HPDE6-E6E7 (cell line): ENCODE measurements around the gene CEACAM4.
"Not testable (repeated sequence)": the region's sequence is repeated elsewhere in the genome, so short reads cannot be mapped to it uniquely, and the experiment has no call there.

Source experiments
- DNase-seq: peaks from one replicate; pipeline ENCODE4 v3.0.0; 2011; ENCODE audit warnings: missing footprints; ENCODE audit errors: extremely low spot score

Gene CEACAM4

DNA sequence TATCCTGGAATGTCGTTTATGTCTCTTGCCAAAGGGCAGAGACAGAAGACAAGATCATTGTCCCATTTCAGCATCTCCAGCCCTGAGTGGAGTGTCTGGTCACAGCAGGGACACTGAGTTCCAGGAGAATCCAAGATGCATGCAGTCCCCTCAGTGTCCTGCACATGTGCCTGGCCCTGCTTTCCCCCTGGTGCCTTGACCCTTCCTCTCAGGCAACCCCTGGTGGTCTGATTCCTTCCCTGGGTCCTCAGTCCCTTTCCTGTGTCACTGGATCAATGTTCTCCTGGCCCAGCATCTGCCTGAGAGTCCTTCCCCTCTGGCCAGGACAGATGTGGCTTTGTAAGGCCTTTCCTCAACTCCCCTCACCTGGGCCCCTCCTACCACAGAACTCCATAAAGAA lies 41.9 kb downstream of the CEACAM4 start:
- no peak for DNase-seq

DNA sequence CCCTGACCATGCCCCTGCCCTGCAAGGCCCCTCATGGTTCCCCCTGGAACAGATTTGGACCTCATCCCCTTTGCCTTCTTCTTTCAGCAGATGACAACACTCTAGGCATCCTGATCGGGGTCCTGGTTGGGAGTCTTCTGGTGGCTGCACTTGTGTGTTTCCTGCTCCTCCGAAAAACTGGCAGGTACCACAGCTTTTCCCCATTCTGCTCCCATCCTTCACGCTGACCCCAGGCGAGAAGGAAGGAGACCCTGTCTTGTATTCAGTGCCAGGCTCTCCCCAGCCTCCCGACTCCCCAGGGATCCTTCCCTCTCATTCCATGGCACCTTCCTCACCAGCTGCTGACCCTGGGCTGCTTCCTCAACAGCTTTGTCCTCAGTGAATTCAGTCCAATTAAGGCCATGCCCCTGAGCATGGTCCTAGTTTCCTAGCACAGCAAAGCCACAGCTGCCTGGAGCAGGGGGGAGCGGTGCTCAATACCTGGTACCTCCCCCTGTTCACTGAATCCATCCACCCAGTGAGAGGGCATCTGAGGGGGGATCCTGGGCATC lies 42.5 kb downstream of the CEACAM4 start:
- DNase-seq, result no peak

- not testable (repeated sequence) for DNase-seq
Measured at GRCh38 chr19:41582577-41583182, 44.2 kb downstream of the CEACAM4 start.

- not testable (repeated sequence) for DNase-seq
Measured at GRCh38 chr19:41581068-41581467, 45.8 kb downstream of the CEACAM4 start.

DNA sequence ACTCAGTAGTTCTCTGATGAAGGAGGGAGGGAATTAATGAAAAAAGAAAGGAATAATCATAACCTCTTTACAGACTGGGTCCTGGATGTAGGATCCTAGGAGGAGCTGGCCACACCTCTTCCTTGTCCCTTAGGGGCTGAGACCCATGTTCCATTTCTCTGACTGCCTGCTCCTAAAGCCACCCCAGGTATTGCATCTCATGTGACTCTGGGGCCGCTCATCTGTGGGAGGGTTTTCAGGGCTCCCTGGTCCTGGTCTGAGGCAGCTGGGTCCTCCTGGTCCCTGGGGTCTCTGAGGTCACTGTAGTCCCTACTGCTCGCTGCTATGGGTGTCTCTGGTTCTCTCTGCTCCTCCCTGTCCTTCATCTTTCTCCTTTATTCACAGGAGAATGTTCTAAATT lies 48.0 kb downstream of the CEACAM4 start:
- DNase-seq, result no peak

- no peak for DNase-seq
Measured at GRCh38 chr19:41577833-41578232, 49.0 kb downstream of the CEACAM4 start.

DNA sequence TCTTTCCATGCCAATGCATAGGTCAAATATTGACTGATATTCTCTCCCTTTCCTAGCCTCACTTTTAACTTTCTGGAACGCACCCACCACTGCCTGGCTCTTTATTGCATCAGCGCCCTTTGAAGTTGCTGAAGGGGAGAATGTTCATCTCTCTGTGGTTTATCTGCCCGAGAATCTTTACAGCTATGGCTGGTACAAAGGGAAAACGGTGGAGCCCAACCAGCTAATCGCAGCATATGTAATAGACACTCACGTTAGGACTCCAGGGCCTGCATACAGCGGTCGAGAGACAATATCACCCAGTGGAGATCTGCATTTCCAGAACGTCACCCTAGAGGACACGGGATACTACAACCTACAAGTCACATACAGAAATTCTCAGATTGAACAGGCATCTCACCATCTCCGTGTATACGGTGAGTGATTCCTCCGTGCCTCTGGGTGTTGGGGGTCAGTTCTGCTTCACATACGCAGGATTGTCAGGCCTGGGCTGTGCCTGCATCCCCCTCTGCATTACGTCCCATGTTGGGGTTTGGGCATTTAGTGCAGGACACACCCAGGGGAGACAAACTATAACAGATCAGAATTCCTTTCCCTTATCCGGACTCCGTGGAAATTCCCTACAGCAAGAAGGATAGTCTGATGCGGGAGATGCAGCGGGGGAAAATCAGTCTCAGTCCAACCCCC lies 49.6 kb downstream of the CEACAM4 start:
- DNase-seq, result no peak

DNA sequence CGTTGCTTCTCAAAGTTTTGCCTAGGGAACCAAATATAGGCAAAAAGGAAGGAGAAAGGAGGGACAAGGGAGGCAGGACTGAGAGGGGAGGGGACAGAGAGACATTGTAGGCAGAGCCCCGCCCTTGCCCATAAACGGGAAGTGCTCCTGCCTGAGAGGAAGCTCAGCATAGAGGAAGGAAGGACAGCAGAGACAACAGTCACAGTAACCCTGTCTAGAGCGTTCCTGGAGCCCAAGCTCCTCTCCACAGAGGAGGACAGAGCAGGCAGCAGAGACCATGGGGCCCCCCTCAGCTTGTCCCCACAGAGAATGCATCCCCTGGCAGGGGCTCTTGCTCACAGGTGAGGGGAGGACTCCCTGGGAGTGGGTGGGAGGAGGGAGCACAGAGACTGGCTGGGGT lies 50.9 kb downstream of the CEACAM4 start, which contains the start of gene CEACAM21:
CEACAM21 (plus strand) TSS at position 169 of the 400 bp plus-strand sequence; CDS start at position 278, 109 bp downstream.
- DNase-seq, result no peak

- DNase-seq, result peak; percentile 65
Measured at GRCh38 chr19:41570639-41571112, 56.2 kb downstream of the CEACAM4 start.

DNA sequence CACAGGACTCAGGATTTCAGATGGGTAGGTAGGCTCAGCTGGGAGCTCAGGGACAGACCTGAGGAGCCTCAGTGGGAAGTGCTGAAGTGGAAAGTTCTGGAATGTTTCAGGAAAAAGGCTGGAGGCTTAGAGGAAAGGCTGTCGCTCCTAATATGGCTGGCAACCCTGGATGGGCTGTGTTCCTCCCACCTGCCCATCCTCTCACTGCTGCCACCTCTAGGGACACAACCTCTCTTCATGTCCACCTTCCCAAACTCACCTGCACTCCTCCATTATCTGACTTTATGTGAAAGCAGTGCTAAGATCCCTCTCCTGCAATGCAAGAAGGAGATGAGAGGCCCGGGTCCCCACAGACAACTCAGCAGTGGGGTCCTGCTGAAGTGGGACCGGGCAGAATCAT lies 56.7 kb downstream of the CEACAM4 start:
- DNase-seq, result no peak

- no peak for DNase-seq
Measured at GRCh38 chr19:41569481-41570150, 57.3 kb downstream of the CEACAM4 start.
